Karpas-422 (cell line): Measurements from ENCODE around the gene MAP3K9. TPM values are rescaled to one million over a fixed set of nuclear protein-coding genes. Genes with fewer than 3 reads are reported as not detected.
"Not testable (repeated sequence)": the region's sequence is repeated elsewhere in the genome, so short reads cannot be mapped to it uniquely, and the experiment has no call there.

Experiments used
- DNase-seq: peaks from one replicate; pipeline ENCODE4 v3.0.0-alpha.2; 2015
- H2AFZ ChIP-seq: fragments of 200-600 bp; sonication (generic); 2 replicates; pipeline ENCODE4 v1.6.1; 2014; ENCODE audit warnings: antibody characterized with exemption, low read length, mixed read lengths
- H3K27ac ChIP-seq: fragments of 200-600 bp; sonication (generic); 2 replicates; pipeline ENCODE4 v1.5.1; 2014; ENCODE audit warnings: mild to moderate bottlenecking, low read length, moderate library complexity
- H3K27me3 ChIP-seq: fragments of 200-600 bp; sonication (generic); 2 replicates; pipeline ENCODE4 v1.6.1; 2014; ENCODE audit warnings: low read length, mixed read lengths
- H3K36me3 ChIP-seq: fragments of 200-600 bp; sonication (generic); 2 replicates; pipeline ENCODE4 v1.6.1; 2014; ENCODE audit warnings: low read length, mixed read lengths; ENCODE audit not compliant: insufficient read depth
- H3K4me1 ChIP-seq: fragments of 200-600 bp; sonication (generic); 2 replicates; pipeline ENCODE4 v1.6.1; 2014; ENCODE audit warnings: mild to moderate bottlenecking, low read length, mixed read lengths
- H3K4me2 ChIP-seq: fragments of 200-600 bp; sonication (generic); 2 replicates; pipeline ENCODE4 v1.6.1; 2014; ENCODE audit warnings: low read length, low read depth, mild to moderate bottlenecking; ENCODE audit not compliant: poor library complexity, severe bottlenecking
- H3K4me3 ChIP-seq: fragments of 200-600 bp; sonication (generic); 2 replicates; pipeline ENCODE4 v1.5.1; 2014; ENCODE audit warnings: mild to moderate bottlenecking, antibody characterized with exemption, low read length, mixed read lengths
- H3K79me2 ChIP-seq: fragments of 200-600 bp; sonication (generic); 2 replicates; pipeline ENCODE4 v1.6.1; 2014; ENCODE audit warnings: mild to moderate bottlenecking, low read length, mixed read lengths
- H3K9ac ChIP-seq: fragments of 200-600 bp; sonication (generic); 2 replicates; pipeline ENCODE4 v1.6.0; 2014; ENCODE audit warnings: low read length
- H3K9me2 ChIP-seq: fragments of 200-600 bp; sonication (generic), shearing (Covaris generic); replicated peaks from 2 replicates; pipeline ENCODE4 v1.6.0; 2014; ENCODE audit warnings: mild to moderate bottlenecking, low read length, moderate library complexity; ENCODE audit not compliant: insufficient read depth
- H3K9me3 ChIP-seq: fragments of 300-700, 200-600 bp; sonication (generic); 2 replicates; pipeline ENCODE4 v1.6.1; 2014; ENCODE audit warnings: low read length, mixed read lengths
- H4K20me1 ChIP-seq: fragments of 200-600 bp; sonication (generic); 2 replicates; pipeline ENCODE4 v1.6.1; 2014; ENCODE audit warnings: mild to moderate bottlenecking, antibody characterized with exemption, low read length, low read depth; ENCODE audit not compliant: insufficient read depth
- total RNA-seq: library from RNA; depleted of rRNA; stranded (reverse); fragments of >200 nt; shearing (Covaris generic); gene quantifications from 2 replicates; pipeline ENCODE4 v1.2.3, GENCODE V29; 2014; ENCODE audit warnings: low replicate concordance

The MAP3K9 gene
- total RNA-seq, 1 experiment from 2014 or later: 17.1 TPM

DNA sequence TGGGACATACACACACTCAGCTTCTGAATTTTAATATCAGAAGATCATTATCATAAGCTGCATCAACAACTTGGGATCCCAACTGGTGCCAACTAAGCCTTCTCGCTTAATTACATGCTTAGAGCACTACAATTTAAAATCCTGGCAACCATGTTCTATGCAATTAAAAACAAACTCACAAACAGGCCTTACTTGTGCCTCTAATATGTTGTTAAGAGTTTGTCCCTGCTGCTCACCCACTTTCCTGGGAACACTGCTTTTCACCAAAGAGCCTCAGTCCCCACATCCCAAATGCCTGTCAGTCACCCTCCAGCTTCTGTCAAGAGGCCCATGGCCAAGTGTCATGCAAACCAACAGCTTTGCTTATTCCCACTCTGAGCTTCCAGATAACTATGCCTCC is 97.9 kb downstream of the MAP3K9 start:
- H3K4me1 ChIP-seq: no peaks in the 10 kb centered on the region
- no peaks in the 10 kb centered on the region for H3K9me2 ChIP-seq
- H3K4me3 ChIP-seq: no peak overlapping the region
- no peak overlapping the region for H3K27ac ChIP-seq
- H4K20me1 ChIP-seq: no peaks in the 10 kb centered on the region
- H3K9ac ChIP-seq: no peak overlapping the region
- no peak overlapping the region for H3K4me2 ChIP-seq
- no peak for DNase-seq
- no peak overlapping the region for H2AFZ ChIP-seq
- H3K36me3 ChIP-seq: no peaks in the 10 kb centered on the region
- no peaks in the 10 kb centered on the region for H3K27me3 ChIP-seq
- H3K79me2 ChIP-seq: no peaks in the 10 kb centered on the region
- no peaks in the 10 kb centered on the region for H3K9me3 ChIP-seq

- no peaks in the 10 kb centered on the region for H3K27me3 ChIP-seq
Observed at GRCh38 chr14:70709726-70710382, 99.5 kb downstream of the MAP3K9 start.

DNA sequence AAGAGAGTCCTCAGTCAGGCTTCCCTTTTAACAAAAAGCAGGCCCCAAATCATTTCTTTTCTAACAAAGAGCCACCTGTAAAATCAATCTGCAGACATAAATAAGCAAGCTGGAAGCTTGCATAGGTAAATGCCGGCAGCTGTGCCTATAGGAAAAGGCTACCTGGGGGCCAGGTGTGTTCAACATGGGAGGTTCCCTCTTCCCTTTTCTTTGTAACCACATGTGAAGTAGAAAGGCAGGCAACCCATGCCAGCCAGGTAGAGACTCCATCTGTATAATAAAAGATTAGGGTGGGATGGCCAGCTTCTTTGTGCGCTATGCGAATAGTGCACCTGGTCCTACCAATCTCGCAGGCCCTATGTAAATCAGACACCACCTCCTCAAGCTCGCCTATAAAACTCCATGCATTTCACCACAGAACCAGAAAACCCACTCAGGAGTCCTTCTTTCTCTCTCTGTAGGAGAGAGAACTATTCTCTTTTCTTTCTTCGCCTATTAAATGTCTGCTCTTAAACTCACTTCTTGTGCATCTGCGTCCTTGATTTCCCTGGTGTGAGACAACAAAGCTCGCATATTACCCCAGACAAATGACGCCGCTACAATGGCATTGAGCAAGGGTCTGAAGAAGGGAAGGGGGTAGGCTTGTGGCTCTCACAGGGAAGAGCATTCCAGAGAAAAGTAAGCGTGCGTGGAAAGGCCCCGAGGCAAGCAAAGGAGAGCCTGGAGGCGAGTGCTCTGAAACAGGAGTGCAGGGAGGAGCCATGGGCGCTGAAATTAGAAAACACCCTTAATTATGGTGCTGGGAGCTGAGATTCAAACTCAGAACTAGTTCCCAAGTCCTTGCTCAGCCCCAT is 100.4 kb downstream of the MAP3K9 start:
- Histone ChIP-seq H3K9me2 (no peaks in the 10 kb centered on the region), H3K9me3 (no peaks in the 10 kb centered on the region), H3K4me2 (no peak overlapping the region), H3K27ac (no peak overlapping the region), H3K9ac (no peak overlapping the region), H3K79me2 (no peaks in the 10 kb centered on the region), H3K4me3 (no peak overlapping the region), H3K36me3 (no peaks in the 10 kb centered on the region), H3K27me3 (no peaks in the 10 kb centered on the region), H4K20me1 (no peaks in the 10 kb centered on the region), H3K4me1 (no peaks in the 10 kb centered on the region), H2AFZ (no peak overlapping the region)
- DNase-seq: no peak

More at GRCh38 chr14:70709726-70710382, 99.5 kb downstream of the MAP3K9 start:
- H3K79me2 ChIP-seq: no peaks in the 10 kb centered on the region
- no peak overlapping the region for H3K27ac ChIP-seq
- no peak for DNase-seq
- H4K20me1 ChIP-seq: no peaks in the 10 kb centered on the region
- H3K4me1 ChIP-seq: no peaks in the 10 kb centered on the region
- H3K9me2 ChIP-seq: no peaks in the 10 kb centered on the region
- no peak overlapping the region for H3K4me2 ChIP-seq
- H3K9ac ChIP-seq: no peak overlapping the region
- H3K4me3 ChIP-seq: no peak overlapping the region
- no peak overlapping the region for H2AFZ ChIP-seq
- no peaks in the 10 kb centered on the region for H3K9me3 ChIP-seq
- H3K36me3 ChIP-seq: no peaks in the 10 kb centered on the region

GRCh38 chr14:70707138-70708038 is 101.9 kb downstream of the MAP3K9 start:
- no peak overlapping the region for H3K27ac ChIP-seq
- no peak overlapping the region for H3K9ac ChIP-seq
- no peak overlapping the region for H3K4me2 ChIP-seq
- H3K9me3 ChIP-seq: no peaks in the 10 kb centered on the region
- H3K4me1 ChIP-seq: no peaks in the 10 kb centered on the region
- peak; percentile 46 for DNase-seq
- H4K20me1 ChIP-seq: no peaks in the 10 kb centered on the region
- no peaks in the 10 kb centered on the region for H3K9me2 ChIP-seq
- H3K27me3 ChIP-seq: no peaks in the 10 kb centered on the region
- H3K79me2 ChIP-seq: no peaks in the 10 kb centered on the region
- no peaks in the 10 kb centered on the region for H3K36me3 ChIP-seq
- no peak overlapping the region for H3K4me3 ChIP-seq
- H2AFZ ChIP-seq: no peak overlapping the region

- DNase-seq: no peak
- H3K4me2 ChIP-seq: no peak overlapping the region
- H4K20me1 ChIP-seq: no peaks in the 10 kb centered on the region
- H3K9me2 ChIP-seq: no peaks in the 10 kb centered on the region
- no peaks in the 10 kb centered on the region for H3K4me1 ChIP-seq
- no peaks in the 10 kb centered on the region for H3K27me3 ChIP-seq
- H2AFZ ChIP-seq: no peak overlapping the region
- no peaks in the 10 kb centered on the region for H3K36me3 ChIP-seq
- no peaks in the 10 kb centered on the region for H3K79me2 ChIP-seq
- no peaks in the 10 kb centered on the region for H3K9me3 ChIP-seq
- H3K4me3 ChIP-seq: no peak overlapping the region
- no peak overlapping the region for H3K27ac ChIP-seq
- no peak overlapping the region for H3K9ac ChIP-seq
Observed at GRCh38 chr14:70706177-70706576, 103.1 kb downstream of the MAP3K9 start.

DNA sequence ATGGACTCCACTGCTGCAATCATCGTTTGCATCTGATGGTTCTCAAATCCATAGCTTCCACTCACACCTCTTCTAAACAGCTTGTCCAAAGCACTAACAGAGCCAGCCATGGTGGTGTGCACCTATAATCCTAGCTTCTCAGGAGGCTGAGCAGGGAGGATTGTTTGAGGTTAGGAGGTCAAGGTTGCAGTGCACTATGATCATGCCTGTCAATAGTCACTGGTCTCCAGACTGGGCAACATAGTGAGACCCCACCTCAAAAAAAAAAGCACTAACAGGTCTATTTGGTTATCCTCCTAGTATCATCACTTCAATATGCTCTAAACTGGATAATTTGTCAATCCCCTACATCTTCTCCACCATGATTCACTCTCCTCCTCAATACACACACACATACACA is 104.4 kb downstream of the MAP3K9 start:
- Histone ChIP-seq H3K4me1 (no peaks in the 10 kb centered on the region), H2AFZ (no peak overlapping the region), H3K4me3 (no peak overlapping the region), H3K4me2 (no peak overlapping the region), H3K9me3 (no peaks in the 10 kb centered on the region), H3K27me3 (no peaks in the 10 kb centered on the region), H3K79me2 (no peaks in the 10 kb centered on the region), H3K27ac (no peak overlapping the region), H3K9me2 (no peaks in the 10 kb centered on the region), H3K36me3 (no peaks in the 10 kb centered on the region), H4K20me1 (no peaks in the 10 kb centered on the region), H3K9ac (no peak overlapping the region)
- no peak for DNase-seq

DNA sequence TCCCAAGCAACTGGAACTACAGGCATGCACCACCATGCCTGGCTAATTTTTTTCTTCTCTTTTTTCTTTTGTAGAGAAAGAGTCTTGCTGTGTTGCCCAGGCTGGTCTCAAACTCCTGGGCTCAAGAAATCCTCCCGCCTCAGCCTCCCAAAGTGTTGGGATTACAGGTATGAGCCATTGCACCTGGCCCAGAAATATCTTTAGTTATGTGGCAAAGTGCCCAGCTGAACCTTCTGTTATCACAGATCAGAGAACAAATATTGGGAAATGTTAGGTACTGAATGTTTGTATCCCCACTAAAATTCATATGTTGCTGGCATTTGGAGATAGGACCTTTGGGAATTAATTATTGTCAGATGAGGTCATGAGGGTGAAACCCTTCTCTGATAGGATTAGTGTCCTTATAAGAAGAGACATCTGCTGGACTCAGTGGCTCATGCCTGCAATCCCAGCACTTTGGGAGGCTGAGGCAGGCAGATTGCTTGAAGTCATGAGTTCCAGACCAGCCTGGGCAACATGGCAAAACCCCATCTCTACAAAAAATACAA is 105.6 kb downstream of the MAP3K9 start:
- H3K9me3 ChIP-seq, H3K4me2 ChIP-seq, H3K4me1 ChIP-seq, H3K27ac ChIP-seq, H3K9ac ChIP-seq, H2AFZ ChIP-seq, H3K4me3 ChIP-seq, H3K79me2 ChIP-seq, H4K20me1 ChIP-seq, H3K36me3 ChIP-seq, DNase-seq, H3K9me2 ChIP-seq, H3K27me3 ChIP-seq: not testable (repeated sequence)

DNA sequence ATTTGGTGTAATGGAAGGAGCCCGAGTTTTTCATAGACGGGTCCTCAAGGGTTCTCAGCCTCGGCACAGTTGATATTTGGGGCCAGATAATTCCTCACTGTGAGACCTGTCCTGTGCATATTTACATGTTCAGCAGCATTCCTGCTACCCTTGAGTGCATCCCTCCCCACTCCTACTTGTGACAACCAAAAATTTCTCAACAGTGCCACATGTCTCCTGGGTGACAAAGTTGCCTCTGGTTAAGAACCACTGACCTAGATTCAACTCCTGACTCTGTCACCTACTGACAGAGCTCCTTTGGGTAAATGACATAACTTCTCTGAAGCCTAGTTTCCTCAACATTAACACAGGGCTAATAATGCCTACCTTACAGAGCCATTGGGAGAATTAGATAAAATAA is 107.2 kb downstream of the MAP3K9 start:
- Histone ChIP-seq H4K20me1 (no peaks in the 10 kb centered on the region), H3K9me2 (no peaks in the 10 kb centered on the region), H3K4me3 (no peak overlapping the region), H3K4me1 (no peaks in the 10 kb centered on the region), H2AFZ (no peak overlapping the region), H3K79me2 (no peaks in the 10 kb centered on the region), H3K9me3 (no peaks in the 10 kb centered on the region), H3K36me3 (no peaks in the 10 kb centered on the region), H3K27me3 (no peaks in the 10 kb centered on the region), H3K4me2 (no peak overlapping the region), H3K27ac (no peak overlapping the region), H3K9ac (no peak overlapping the region)
- DNase-seq: no peak
